ENCODE data around the gene ADGRL1. TPM values are rescaled to one million over a fixed set of nuclear protein-coding genes. Genes with fewer than 3 reads are reported as not detected.
"Not testable (repeated sequence)": the region's sequence is repeated elsewhere in the genome, so short reads cannot be mapped to it uniquely, and the experiment has no call there.

ADGRL1 gene
- total and polyA plus RNA-seq, 10 donors = 1.8 to 21.1 (median 12.4) TPM

DNA sequence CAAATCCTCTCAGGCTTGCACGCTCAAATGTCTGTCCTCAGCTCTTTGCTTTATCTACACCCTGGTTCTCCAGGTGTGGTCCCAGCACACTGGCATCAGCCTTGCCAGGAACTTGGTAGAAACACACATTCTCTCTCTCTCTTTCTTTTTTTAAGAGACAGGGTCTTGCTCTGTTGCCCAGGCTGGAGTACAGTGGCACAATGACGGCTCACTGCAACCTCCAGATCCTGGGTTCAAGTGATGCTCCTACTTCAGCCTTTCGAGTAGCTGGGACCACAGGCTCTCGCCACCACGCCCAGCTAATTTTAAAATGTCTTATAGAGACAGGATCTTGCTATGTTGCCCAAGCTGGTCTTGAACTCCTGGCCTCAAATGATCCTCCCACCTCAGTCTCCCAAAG lies 20.8 kb downstream of the ADGRL1 start:
- Histone ChIP-seq H3K36me3 (no peaks in the 10 kb centered on the region), H3K9me3 (no peaks in the 10 kb centered on the region), H3K27me3 (replicated peaks in 1 of 7) (no peaks in the 10 kb centered on the region), H3K4me3 (no peak overlapping the region), H3K27ac (no peak overlapping the region), H3K4me1 (peaks cover 0 to 13% (median 0%) of the 10 kb centered on the region in 6 donors)
- 93 to 97% (median 94%) methylated on average over 5 of the region's 5 CpGs for WGBS, 5 donors
- intact Hi-C loops (cut with DNase I; ENCODE audit: low total_unique reads) = no loop called here
- TF ChIP-seq POLR2AphosphoS5 (IDR thresholded peaks at IDR 0.05) (no peak), POLR2A (IDR thresholded peaks at IDR 0.05) (no peak)
- TF ChIP-seq, protein P1, sequence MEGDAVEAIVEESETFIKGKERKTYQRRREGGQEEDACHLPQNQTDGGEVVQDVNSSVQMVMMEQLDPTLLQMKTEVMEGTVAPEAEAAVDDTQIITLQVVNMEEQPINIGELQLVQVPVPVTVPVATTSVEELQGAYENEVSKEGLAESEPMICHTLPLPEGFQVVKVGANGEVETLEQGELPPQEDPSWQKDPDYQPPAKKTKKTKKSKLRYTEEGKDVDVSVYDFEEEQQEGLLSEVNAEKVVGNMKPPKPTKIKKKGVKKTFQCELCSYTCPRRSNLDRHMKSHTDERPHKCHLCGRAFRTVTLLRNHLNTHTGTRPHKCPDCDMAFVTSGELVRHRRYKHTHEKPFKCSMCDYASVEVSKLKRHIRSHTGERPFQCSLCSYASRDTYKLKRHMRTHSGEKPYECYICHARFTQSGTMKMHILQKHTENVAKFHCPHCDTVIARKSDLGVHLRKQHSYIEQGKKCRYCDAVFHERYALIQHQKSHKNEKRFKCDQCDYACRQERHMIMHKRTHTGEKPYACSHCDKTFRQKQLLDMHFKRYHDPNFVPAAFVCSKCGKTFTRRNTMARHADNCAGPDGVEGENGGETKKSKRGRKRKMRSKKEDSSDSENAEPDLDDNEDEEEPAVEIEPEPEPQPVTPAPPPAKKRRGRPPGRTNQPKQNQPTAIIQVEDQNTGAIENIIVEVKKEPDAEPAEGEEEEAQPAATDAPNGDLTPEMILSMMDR (IDR thresholded peaks at IDR 0.05 in 8 of 11, conservative IDR thresholded peaks at IDR 0.05 in 3 of 11) = no peak
- DNase-seq = no peak

DNA sequence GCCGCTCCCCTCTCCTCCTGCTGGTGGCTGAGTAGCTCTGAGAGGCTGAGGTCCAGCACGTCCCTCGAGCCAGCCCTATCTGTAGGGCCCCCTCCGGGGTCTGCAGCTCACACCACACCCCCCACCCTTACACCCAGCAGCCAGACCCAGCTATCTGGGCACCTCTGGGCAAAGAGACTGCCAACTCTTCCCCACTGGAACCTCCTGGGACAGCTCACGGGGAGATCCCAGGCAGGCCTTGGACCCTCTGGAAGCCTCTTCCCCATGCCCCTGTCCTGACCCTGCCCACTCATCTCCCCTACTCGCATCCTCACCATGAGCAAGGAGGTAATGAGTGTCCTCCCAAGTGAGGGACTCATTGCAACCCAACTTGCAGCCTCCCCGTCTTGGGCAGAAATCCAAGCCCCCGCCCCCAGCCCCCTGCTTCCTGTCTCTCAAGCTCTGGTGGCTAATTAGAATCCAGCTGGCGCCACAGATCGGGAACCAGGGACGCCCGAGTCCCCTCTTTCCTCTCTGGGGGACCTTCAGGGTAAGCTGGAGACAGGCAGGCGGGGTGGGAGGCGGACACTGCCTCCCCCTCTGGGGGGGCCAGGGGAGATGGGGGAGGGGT lies 22.1 kb downstream of the ADGRL1 start:
- DNase-seq = no peak
- Histone ChIP-seq H3K36me3 (no peaks in the 10 kb centered on the region), H3K27ac (no peak overlapping the region), H3K27me3 (replicated peaks in 1 of 7) (no peaks in the 10 kb centered on the region), H3K9me3 (no peaks in the 10 kb centered on the region), H3K4me1 (peaks cover 0 to 13% (median 0%) of the 10 kb centered on the region in 6 donors), H3K4me3 (no peak overlapping the region)
- 39 to 51% (median 48%) methylated on average over 11 to 14 of the region's 14 CpGs for WGBS, 5 donors
- intact Hi-C loops (cut with DNase I; ENCODE audit: low total_unique reads) = no loop called here
- no peak for TF ChIP-seq POLR2AphosphoS5 (IDR thresholded peaks at IDR 0.05)
- TF ChIP-seq POLR2A (IDR thresholded peaks at IDR 0.05) = no peak
- TF ChIP-seq, protein P1 (IDR thresholded peaks at IDR 0.05 in 8 of 11, conservative IDR thresholded peaks at IDR 0.05 in 3 of 11) = no peak

DNA sequence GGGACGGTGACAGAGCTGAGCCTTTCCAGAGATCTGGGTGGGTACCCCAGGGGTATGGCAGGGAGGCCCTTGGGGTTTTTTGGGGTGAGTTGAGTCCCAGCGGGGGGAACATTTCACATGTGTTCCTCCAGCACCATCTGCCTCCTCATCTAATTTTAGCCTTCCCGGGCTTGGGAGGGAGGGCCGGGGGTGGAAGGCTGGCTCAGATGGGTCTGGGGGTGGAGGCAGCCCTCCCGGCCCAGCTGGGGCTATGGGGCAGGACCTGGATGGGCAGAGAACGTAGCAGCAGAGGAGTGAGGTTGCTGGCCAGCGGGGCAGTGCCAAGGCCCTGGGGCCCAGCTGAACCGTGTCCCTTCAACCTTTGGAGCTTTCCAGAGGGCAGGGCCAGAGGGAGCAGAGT lies 23.5 kb downstream of the ADGRL1 start:
- WGBS, 5 donors = 73 to 86% (median 81%) methylated on average over 6 to 8 of the region's 8 CpGs
- H3K27me3 ChIP-seq (replicated peaks in 1 of 7) = no peaks in the 10 kb centered on the region
- H3K27ac ChIP-seq = no peak overlapping the region

GRCh38 chr19:14181906-14182305 lies 24.1 kb downstream of the ADGRL1 start:
- WGBS, 5 donors = 86 to 94% (median 93%) methylated on average over 4 to 6 of the region's 6 CpGs
- Histone ChIP-seq H3K27me3 (replicated peaks in 1 of 7) (no peaks in the 10 kb centered on the region), H3K27ac (no peak overlapping the region), H3K36me3 (peaks cover 0 to 10% (median 4%) of the 10 kb centered on the region in 6 donors), H3K4me3 (no peak overlapping the region), H3K4me1 (no peaks in the 10 kb centered on the region), H3K9me3 (no peaks in the 10 kb centered on the region)
- DNase-seq = no peak
- intact Hi-C loops (cut with DNase I; ENCODE audit: low total_unique reads) = no loop called here
- no peak for TF ChIP-seq POLR2A (IDR thresholded peaks at IDR 0.05)
- TF ChIP-seq, protein P1 (IDR thresholded peaks at IDR 0.05 in 8 of 11, conservative IDR thresholded peaks at IDR 0.05 in 3 of 11) = no peak
- no peak for TF ChIP-seq POLR2AphosphoS5 (IDR thresholded peaks at IDR 0.05)

More for the DNA sequence above, 23.5 kb downstream of the ADGRL1 start:
- TF ChIP-seq, protein P1 (IDR thresholded peaks at IDR 0.05 in 8 of 11, conservative IDR thresholded peaks at IDR 0.05 in 3 of 11) = no peak
- TF ChIP-seq POLR2AphosphoS5 (IDR thresholded peaks at IDR 0.05) = no peak
- TF ChIP-seq POLR2A (IDR thresholded peaks at IDR 0.05) = no peak
- H3K36me3 ChIP-seq = peaks cover 0 to 4% (median under 1%) of the 10 kb centered on the region in 6 donors
- H3K4me3 ChIP-seq = no peak overlapping the region
- no peaks in the 10 kb centered on the region for H3K9me3 ChIP-seq
- intact Hi-C loops (cut with DNase I; ENCODE audit: low total_unique reads) = no loop called here
- no peak for DNase-seq
- peaks cover 0 to 4% (median 0%) of the 10 kb centered on the region in 6 donors for H3K4me1 ChIP-seq

GRCh38 chr19:14181199-14181598 lies 24.8 kb downstream of the ADGRL1 start:
- intact Hi-C loops (cut with DNase I; ENCODE audit: low total_unique reads); H3K27me3 ChIP-seq (replicated peaks in 1 of 7): not testable (repeated sequence)

More at GRCh38 chr19:14181199-14181598, 24.8 kb downstream of the ADGRL1 start:
- 86 to 94% (median 93%) methylated on average over 12 of the region's 12 CpGs for WGBS, 5 donors
- H3K27ac ChIP-seq, DNase-seq, H3K4me3 ChIP-seq, H3K9me3 ChIP-seq, H3K4me1 ChIP-seq: not testable (repeated sequence)
- peaks cover 0 to 17% (median 4%) of the 10 kb centered on the region in 6 donors for H3K36me3 ChIP-seq

All from spleen (tissue), 11 donors.